ENCODE results near the gene AKAP8L.

- no peak for TF ChIP-seq CTCF (IDR thresholded peaks at IDR 0.05)
- no peak for TF ChIP-seq EZH2 (IDR thresholded peaks at IDR 0.05; ENCODE audit: borderline replicate concordance, insufficient read depth, low read depth, low read length, poor library complexity, severe bottlenecking)
Observed at GRCh38 chr19:15373644-15374043, 45.1 kb downstream of the AKAP8L start.
